Activated CD4-positive, alpha-beta T cell treated with anti-CD3 and anti-CD28 coated beads, Interleukin-10, Interleukin-2, amounts not matched to agents 100 ng/mL and 50 ng/mL, durations not matched to agents 16 hours and 8 hours (primary cell): ENCODE data around the gene NFIA.

Experiments
- DNase-seq: peaks from one replicate; pipeline ENCODE4 v3.0.0-alpha.2; 2020

NFIA gene

GRCh38 chr1:61474269-61474817 is 392.0 kb downstream of the NFIA start:
- no peak for DNase-seq

GRCh38 chr1:61474963-61475362 is 392.6 kb downstream of the NFIA start:
- no peak for DNase-seq

GRCh38 chr1:61477301-61477700 is 394.9 kb downstream of the NFIA start:
- DNase-seq: no peak

- DNase-seq: no peak
Measured at GRCh38 chr1:61480273-61480935, 398.0 kb downstream of the NFIA start.

- DNase-seq: no peak
Measured at GRCh38 chr1:61481315-61481715, 399.0 kb downstream of the NFIA start.

- DNase-seq: no peak
Measured at GRCh38 chr1:61482170-61482734, 399.9 kb downstream of the NFIA start.

GRCh38 chr1:61486783-61487536 is 404.6 kb downstream of the NFIA start:
- no peak for DNase-seq

GRCh38 chr1:61487801-61488200 is 405.4 kb downstream of the NFIA start:
- DNase-seq: no peak

GRCh38 chr1:61490924-61491323 is 408.6 kb downstream of the NFIA start:
- no peak for DNase-seq

- no peak for DNase-seq
Measured at GRCh38 chr1:61491497-61491896, 409.1 kb downstream of the NFIA start.

- no peak for DNase-seq
Measured at GRCh38 chr1:61494000-61494399, 411.6 kb downstream of the NFIA start.

GRCh38 chr1:61496501-61496900 is 414.1 kb downstream of the NFIA start:
- no peak for DNase-seq

- no peak for DNase-seq
Measured at GRCh38 chr1:61497013-61497412, 414.7 kb downstream of the NFIA start.

- no peak for DNase-seq
Measured at GRCh38 chr1:61498342-61498741, 416.0 kb downstream of the NFIA start.

- no peak for DNase-seq
Measured at GRCh38 chr1:61501971-61502916, 419.9 kb downstream of the NFIA start.

- DNase-seq: no peak
Measured at GRCh38 chr1:61504305-61504704, 421.9 kb downstream of the NFIA start.

GRCh38 chr1:61504852-61505390 is 422.6 kb downstream of the NFIA start:
- no peak for DNase-seq

- DNase-seq: no peak
Measured at GRCh38 chr1:61506236-61506635, 423.9 kb downstream of the NFIA start.

GRCh38 chr1:61506944-61507500 is 424.7 kb downstream of the NFIA start:
- no peak for DNase-seq
